G401 (cell line): Measurements from ENCODE around the gene SYNJ2. TPM values are rescaled to one million over a fixed set of nuclear protein-coding genes. Genes with fewer than 3 reads are reported as not detected.

ENCODE experiments used
- DNase-seq: peaks from one replicate; pipeline ENCODE4 v3.0.0-alpha.2; 2015; ENCODE audit warnings: low spot score
- in situ Hi-C: cut with HindIII; loops from 2 replicates; pipeline ENCODE4 v1.10.0; 2016; ENCODE audit warnings: low sequenced_read_pairs, mixed read lengths
- total RNA-seq: library from RNA; depleted of rRNA; stranded (reverse); fragments of >200 nt; shearing (Covaris generic); gene quantifications from 2 replicates; pipeline ENCODE4 v1.2.3, GENCODE V29; 2014

SYNJ2 gene
- total RNA-seq, 1 experiment from 2014 or later = 12.2 TPM

GRCh38 chr6:158006821-158007570, 25.3 kb downstream of the SYNJ2 start:
- in situ Hi-C loops = no loop called here
- DNase-seq = no peak

GRCh38 chr6:158008864-158009113, 27.1 kb downstream of the SYNJ2 start:
- DNase-seq = no peak
- in situ Hi-C loops = no loop called here

GRCh38 chr6:158009114-158009891, 27.6 kb downstream of the SYNJ2 start:
- DNase-seq = peak; percentile 90

GRCh38 chr6:158009935-158010585, 28.4 kb downstream of the SYNJ2 start:
- in situ Hi-C loops = no loop called here
- no peak for DNase-seq

More at GRCh38 chr6:158009114-158009891, 27.6 kb downstream of the SYNJ2 start:
- in situ Hi-C loops = no loop called here

GRCh38 chr6:158010591-158011477, 29.2 kb downstream of the SYNJ2 start:
- in situ Hi-C loops = no loop called here
- no peak for DNase-seq

GRCh38 chr6:158011478-158011920, 29.8 kb downstream of the SYNJ2 start:
- in situ Hi-C loops = no loop called here

GRCh38 chr6:158011980-158012566, 30.4 kb downstream of the SYNJ2 start:
- DNase-seq = no peak
- in situ Hi-C loops = no loop called here

More at GRCh38 chr6:158011478-158011920, 29.8 kb downstream of the SYNJ2 start:
- no peak for DNase-seq

GRCh38 chr6:158013904-158014504, 32.3 kb downstream of the SYNJ2 start:
- no peak for DNase-seq
- in situ Hi-C loops = no loop called here

- no peak for DNase-seq
- in situ Hi-C loops = no loop called here
Measured at GRCh38 chr6:158014505-158015187, 33.0 kb downstream of the SYNJ2 start.

GRCh38 chr6:158015188-158015506, 33.5 kb downstream of the SYNJ2 start:
- in situ Hi-C loops = no loop called here
- DNase-seq = no peak

GRCh38 chr6:158016571-158017383, 35.1 kb downstream of the SYNJ2 start:
- DNase-seq = peak; percentile 66
- in situ Hi-C loops = no loop called here

- in situ Hi-C loops = no loop called here
- DNase-seq = no peak
Measured at GRCh38 chr6:158017621-158018040, 36.0 kb downstream of the SYNJ2 start.

- in situ Hi-C loops = no loop called here
- DNase-seq = peak; percentile 40
Measured at GRCh38 chr6:158018041-158018771, 36.5 kb downstream of the SYNJ2 start.

GRCh38 chr6:158018851-158019361, 37.2 kb downstream of the SYNJ2 start:
- DNase-seq = no peak
- in situ Hi-C loops = no loop called here

GRCh38 chr6:158019416-158019815, 37.8 kb downstream of the SYNJ2 start:
- DNase-seq = no peak
- in situ Hi-C loops = no loop called here

GRCh38 chr6:158020272-158020711, 38.6 kb downstream of the SYNJ2 start:
- no peak for DNase-seq
- in situ Hi-C loops = no loop called here
